Umbilical cord (tissue), 2 donors: Measurements from ENCODE around the gene THAP8. TPM values are rescaled to one million over a fixed set of nuclear protein-coding genes. Genes with fewer than 3 reads are reported as not detected.
A peak's percentile ranks its signal among the peaks of the same experiment; 100 is the strongest.

Experiments used
- DNase-seq: peaks from one replicate; pipeline ENCODE4 v3.0.0-alpha.2; 2015; ENCODE audit warnings: low spot score
- total RNA-seq: library from RNA; depleted of rRNA; stranded (reverse); fragments of >200 nt; gene quantifications from one replicate; pipeline ENCODE4 v1.2.3, GENCODE V29; 2014; ENCODE audit warnings: low replicate concordance; ENCODE audit not compliant: insufficient read depth

The THAP8 gene
- total RNA-seq, 1 donor from 2014 or later: 1.4 TPM

DNA sequence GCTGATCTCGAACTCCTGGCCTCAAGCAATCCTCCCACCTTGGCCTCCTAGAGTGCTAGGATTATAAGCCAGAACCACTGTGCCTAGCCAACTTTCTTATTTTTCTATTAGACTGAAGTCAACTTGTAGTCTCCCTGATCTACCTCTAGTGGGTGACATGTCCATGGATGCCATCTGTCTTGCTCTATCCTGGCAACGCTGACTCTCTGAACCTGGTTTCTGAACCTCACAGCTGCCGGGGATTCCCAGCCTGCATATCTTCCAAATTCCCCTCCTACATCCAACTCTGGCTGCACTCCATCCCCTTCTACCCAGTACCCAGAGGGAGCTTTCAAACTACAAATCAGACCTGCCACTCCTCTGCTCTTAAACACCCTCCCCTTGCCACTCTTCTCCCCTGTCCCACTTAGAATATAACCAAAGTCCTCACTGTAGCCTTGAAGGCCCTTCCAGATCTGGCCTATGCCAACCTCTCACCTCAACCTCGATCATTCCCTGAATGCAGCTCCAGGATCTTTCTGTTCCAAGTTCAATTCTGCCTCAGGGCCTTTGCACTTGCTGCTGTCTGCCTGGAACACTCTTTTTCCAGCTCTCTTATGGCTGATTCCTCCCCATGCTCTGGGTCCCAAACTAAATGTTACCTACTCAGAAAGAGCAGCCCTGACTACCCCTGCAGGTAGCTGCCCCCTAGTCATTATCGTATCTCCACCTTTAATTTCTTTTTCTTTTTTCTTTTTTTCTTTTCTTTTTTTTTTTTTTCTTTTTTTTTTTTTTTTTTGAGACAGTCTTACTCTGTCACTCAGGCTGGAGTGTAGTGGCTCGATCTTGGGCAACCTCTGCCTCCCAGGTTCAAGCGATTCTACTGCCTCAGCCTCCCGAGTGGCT is 23.6 kb downstream of the THAP8 start:
- no peak for DNase-seq

DNA sequence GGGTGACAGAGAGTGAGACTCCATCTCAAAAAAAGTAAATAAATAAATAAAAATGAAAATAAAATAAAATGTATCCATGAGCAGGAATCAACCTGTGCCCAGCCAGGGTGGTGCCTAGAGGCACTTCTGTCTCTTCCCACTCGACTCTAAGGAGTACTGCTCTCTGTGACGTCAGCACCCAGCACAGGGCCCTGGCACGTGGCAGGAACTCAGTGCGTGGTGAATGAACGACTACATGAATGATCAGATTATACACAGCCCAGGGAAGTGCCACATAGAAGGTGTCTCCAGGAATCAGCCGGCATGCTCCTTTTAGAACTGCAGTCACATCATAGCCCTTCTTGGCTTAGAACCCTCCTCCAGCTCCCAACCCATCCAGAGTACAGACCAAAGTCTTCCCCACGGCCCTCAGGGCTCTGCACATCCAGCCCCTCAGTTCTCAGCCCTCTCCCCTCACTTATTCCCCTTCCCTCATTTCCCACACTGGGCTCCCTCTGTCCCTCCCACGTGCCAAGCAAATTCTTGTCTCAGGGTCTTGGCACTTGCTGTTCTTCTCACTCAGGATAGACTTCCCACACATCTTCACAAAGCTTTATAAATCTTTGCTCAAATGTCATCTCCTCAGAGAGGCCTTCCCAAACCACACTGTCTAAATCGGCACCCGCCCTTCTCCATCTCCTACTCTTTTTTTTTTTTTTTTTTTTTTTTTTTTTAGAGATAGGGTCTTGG is 25.6 kb downstream of the THAP8 start:
- no peak for DNase-seq

DNA sequence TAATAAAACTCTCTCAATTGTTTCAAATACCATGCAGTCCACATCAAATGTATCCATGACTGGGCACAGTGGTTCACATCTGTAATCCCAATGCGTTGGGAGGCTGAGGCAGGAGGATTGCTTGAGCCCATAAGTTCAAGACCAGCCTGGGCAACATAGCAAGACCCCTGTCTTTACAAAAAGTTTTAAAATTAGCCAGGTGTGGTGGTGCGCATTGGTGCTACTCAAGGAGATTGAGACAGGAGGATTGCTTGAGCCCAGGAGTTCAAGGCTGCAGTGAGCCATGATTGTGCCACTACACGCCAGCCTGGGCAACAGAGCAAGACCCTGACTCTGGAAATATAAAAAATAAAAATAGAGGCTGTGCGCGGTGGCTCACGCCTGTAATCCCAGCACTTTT is 26.4 kb downstream of the THAP8 start:
- DNase-seq: no peak

DNA sequence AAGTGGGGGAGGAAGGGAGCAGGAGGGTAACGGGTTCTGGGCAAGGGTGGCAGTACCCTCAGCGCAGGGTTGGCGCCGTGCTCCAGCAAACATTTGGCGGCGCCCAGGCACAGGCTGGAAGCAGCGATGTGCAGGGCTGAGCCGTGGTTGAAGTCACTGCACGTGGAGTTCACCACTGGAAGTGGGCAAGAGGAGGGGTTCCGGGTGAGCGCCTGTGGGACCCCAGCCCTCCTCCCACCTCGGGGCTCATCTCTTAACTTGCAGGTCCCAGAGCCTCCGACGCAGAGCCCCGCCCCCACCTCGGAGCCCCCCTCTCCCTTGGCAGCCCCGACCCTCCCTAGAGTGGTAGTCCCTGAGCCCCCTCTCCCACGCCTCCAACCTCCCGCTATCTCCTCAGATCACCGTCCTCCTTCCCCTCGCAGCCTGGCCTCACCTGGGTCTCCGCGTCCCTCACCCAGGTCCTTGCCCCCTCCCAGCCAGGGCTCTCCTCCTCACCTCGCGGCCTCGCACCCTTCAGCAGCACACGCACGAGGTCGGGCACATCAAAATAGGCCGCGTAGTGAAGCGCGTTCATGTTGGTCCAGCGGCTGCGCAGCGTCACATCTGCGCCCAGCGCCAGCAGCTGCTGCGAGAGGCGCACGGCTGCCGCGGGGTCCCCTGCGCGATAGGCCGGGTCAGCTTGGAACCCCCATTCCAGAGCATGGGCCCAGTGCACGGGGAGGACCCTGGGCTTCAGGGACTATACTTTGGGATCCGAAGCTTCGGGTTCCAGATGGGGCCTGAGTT is 27.8 kb downstream of the THAP8 start:
- no peak for DNase-seq

DNA sequence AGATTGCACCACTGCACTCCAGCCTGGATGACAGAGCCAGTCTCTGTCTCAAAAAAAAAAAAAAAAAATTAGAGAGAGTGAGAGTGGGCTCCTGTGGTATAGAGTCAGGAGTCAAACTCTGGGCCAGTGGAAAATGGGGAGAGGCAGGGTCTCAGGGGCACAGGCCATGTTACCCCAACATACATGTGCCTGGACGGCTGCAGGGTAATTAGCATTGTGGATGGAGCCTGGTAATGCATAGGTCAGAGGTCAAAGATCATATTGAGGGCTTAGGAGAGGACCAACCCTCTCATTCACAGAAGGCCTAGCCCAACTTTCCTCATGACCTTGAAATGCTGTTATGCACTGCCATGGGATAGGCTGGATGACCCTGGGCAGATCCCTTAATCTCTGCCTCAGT is 28.5 kb downstream of the THAP8 start:
- DNase-seq: no peak

DNA sequence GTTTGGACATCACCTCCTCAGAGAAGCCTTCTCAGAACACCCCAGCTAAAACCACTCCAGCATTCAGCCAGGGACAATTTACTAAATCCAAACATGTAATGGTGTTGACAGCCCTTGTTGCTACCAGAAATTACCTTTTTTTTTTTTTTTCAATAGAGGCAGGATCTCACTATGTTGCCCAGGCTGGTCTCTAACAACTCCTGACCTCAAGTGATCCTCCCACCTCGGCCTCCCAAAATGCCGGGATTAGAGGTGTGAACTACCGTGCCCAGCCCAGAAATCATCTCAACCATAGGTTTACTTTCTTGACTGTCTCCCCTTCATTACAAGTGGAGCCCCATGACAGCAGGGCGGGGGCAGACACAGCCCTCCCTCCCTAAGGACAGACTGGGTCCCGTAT is 30.7 kb downstream of the THAP8 start:
- no peak for DNase-seq

DNA sequence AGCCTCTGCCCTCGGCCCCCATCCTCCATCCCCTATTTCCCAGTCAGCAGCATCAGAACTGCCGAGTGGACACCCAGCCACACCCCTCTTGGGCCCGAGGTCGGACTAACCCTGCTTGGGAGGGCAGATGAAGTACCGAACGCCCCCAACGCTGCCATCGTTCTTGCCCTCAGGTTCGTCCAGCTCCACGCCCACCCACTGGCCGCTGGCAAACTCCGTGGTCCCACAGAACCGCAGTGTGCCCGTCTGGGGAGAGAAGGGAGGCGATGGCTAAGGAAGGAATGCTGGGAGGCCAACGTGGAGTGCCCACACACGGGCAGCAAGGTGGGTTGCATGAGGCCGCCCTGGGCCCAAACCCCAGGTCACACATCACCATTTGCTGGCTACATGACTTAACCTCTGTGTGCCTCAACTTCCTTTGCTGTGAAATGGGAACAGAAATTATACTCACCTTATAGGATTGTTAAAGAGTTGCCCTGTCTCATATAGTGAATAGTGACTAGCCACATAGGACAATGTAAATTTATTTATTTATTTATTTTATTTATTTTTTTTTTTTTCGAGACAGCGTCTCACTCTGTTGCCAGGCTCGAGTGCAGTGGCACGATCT is 34.9 kb downstream of the THAP8 start:
- no peak for DNase-seq

DNA sequence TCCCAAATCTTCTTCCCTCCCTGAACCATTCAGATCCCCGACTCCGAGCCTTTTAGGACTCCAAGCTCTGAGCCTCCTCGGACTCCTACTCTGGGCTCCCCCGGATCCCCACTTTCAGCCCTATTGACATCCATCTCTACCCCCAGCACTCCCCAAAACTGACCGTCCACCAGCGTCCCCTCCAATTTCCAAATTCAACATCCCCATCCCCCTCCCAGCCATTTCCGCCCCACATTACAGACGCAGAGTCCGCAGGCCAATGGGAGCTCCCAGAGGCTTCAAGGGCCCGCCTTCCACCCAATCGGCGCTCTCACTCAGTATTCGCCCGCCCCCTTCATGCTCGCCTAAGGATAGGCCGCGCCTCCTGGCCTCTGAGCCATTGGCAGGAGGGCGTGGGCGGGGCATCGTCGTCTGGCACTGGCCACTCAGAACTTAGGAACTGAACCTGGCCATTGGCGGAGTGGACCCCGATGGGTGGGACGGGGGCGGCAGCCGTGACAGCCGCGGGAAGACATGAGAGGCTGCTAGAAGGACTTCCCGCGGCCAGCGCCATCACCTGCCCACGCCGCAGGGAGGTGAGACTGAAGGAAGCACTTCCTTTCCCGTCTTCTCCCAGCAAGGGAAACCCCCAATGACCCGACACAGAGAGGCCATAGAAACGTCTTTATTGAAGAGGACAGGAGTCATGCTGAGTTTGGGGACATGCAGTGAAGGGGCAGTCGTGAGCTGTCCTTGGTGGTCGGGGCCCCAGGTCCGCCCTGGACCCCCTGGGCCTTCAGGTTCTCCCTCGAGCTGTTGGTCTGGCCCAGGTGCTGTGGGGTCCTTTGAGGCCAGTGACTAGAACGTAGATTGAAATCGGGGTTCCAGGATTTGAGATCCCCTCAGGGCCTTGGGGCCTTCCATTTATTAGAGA is 39.8 kb downstream of the THAP8 start, which contains the start of gene ALKBH6:
Gene ALKBH6 (minus strand): TSS at position 202 of the 913 bp plus-strand sequence. CDS start 816 bp downstream, outside the sequence.
- peak; percentile 100 for DNase-seq

DNA sequence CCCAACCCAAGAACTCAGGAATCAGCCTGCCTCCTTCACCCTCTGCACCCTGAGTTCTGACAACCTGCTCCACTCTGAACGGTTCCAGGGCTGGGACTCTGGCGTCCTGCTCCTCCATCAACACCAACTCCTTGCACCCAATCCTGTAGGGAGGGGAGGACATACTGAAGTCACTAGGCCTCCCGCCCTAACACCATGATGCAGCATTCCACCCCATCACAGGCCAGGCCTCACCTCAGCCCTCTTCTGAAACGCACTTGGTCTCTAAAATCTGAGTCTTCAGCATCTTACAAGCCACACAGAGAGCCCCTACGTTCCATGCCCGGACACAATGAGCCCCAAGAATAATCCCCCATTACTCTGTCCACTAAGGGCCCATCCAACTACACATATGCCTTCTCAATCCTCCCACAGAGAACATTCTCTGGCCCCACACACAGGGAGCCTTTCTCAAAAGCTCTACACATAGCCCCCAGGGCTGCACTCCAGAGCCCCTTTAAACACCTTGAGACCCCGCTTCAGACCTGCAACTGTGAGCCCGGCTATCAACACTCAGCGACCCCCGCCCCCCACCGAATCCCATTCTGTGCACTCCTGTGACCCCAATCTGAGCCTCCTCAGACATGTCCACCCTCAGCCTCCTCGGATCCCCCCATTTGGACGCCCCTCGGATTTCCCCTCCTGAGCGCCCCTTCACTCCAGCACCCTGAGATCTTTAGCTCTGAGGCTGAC is 40.6 kb downstream of the THAP8 start:
- DNase-seq: no peak

DNA sequence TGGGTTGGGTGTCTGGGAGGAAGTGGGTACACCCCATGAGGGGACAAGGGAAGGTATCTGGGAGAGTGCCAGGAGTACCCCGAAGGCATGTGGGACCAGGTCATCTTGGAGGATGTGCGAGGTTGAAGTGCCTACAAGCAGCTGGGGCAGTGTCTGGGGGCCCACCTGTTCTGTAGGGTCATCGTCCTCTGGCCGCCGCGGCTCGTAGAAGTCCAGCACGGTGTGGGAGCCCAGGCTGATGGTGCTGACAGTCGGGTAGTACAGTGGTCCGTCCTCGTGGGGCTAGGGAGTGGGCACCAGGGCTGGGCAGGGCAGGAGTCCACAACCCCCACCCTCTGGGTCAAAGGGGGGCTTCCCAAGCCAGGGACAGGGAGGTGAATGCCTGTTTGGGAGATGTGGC is 43.7 kb downstream of the THAP8 start:
- DNase-seq: no peak

DNA sequence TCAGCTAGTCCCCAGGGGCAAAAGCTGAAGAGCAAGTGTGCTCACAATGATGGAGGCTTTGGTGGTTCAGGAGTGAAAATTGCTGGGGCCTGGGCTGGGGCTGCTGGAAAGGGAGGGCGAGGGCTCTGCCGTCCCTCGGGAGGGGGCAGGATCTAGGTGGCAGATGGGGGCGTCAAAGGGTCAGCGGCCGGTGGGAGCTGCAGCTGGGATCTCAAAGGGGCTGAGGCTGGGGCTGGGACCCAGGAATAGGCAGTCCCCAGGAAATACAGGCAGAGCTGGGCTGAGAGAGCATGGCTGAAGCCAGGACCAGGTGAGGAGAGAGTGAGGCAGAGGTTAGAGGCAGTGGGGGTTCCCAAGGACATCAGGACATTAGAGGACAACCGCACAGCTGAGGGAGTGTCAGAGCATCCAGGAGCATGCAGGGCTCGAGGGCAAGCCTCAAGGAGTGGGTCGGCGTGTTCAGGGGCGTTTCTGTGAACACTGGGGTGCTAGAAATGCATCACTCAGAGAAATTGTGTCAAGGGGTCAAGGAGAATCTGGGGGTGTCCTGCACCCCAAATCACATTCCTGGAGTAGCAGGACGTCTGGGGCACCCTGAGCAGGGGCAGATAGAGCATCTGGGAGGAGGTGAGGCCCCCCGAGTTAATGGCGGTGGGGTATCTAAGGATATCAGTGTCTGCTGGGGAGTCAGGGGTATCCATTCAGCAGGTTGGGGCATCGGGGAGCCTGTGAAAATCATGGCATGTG is 44.3 kb downstream of the THAP8 start:
- no peak for DNase-seq

DNA sequence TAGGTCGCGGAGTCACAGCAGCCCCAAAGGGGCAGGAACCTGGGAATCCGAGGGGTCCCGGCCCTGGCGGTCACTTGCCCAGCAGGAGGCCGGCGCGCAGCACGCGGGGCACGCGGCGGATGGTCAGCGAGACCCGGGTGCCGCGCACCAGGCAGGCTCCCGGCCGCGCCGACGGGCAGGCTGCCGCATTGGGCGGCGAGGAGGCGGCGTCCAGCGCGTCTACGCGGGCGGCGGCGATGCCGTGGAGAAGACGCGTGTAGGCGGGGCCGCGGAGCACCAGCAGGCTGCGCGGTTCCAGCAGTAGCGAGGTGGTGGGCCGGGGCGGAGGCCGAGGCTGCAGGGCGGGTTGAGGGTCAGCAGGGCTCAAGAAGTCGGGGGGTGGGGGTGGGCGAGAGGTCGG is 44.9 kb downstream of the THAP8 start:
- DNase-seq: peak; percentile 61

DNA sequence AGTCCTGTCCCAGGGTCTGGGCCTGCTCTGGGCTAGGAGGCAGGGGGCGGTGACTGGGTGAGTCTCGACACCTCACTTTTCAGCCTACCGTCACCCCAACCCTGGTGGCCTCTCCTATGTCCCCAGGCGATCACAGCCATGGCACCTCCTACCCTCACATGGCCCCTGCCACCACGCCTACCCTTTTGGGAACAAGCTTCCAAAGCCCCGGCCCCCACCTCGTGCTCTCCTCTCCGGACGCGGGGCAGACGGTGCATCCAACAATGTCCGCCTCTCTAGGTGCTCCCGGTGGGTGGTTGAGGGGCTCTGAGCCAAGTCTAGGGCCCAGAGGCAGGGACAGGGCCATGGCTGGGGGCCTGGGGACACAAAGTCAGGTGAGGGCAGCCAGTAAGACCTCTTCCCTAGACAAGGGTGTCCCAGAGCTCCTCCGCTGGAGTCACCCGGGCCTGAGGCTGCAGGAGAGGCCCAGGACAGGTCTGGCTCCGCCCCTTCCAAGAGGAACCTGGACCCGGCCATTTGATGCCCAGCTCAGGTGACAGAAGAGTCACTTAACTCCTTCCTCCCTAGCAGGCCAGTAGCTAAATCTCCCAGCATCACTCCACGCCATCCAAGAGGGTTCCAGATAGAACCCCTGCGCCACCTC is 45.6 kb downstream of the THAP8 start, which contains the start of gene SYNE4:
Gene SYNE4 (minus strand): TSS at position 478 of the 643 bp plus-strand sequence. CDS start 132 bp downstream, at position 346.
- DNase-seq: no peak

DNA sequence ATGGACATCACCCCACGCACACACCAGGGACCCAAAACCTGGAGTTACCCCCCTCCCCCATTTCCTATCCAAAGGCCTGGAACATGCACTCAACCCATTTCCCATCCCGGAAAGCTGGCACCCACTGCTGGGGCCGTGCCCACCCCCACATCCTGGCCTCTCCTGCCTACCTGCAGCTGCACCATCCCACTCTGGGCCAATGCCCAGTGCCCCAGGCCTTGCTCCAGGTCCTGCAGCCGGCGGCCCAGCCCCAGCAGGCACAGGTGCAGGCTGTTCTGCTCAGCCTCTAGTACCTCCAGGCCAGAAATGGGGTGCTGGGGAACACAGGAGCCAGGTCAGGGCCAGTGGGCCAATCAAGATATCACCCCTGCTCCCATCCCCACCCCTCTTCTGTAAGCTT is 47.1 kb downstream of the THAP8 start:
- no peak for DNase-seq

DNA sequence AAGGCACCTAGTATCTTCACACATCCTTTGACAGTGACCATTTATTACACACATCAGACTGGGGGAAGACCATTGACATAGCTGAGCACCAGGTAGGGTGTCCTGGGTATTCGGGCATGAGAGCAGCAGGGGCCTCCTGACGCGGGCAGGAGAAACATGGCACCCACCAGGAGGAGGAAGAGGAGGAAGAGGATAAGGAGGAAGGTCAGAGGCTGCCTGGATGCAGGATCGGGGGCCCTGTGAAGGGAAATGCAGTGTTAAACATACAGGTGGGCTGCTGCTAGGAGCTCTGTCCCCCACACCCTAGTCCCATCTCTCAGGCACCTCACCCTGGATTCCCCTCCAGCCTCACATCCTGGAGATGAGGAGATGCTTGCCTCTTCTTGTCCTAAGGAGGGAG is 50.8 kb downstream of the THAP8 start:
- DNase-seq: no peak

DNA sequence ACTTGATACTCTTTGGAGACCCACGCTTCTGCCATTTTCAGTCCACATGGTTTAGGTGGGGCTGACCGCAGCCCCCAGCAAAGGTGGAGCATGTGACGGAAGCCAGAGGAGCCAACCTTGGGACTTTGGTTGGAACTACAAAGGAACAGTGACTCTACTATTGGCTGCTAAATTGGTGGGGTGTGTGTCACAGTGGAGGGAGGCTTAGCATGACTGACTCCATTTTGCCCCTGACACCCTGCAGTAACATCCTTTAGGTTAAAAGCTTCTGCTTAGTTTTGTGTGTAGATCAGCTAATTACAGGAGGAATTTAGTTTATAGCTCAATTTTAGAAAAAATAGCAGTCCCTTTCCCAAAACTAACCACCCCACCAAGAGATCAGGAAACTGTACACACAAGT is 52.5 kb downstream of the THAP8 start:
- DNase-seq: no peak

DNA sequence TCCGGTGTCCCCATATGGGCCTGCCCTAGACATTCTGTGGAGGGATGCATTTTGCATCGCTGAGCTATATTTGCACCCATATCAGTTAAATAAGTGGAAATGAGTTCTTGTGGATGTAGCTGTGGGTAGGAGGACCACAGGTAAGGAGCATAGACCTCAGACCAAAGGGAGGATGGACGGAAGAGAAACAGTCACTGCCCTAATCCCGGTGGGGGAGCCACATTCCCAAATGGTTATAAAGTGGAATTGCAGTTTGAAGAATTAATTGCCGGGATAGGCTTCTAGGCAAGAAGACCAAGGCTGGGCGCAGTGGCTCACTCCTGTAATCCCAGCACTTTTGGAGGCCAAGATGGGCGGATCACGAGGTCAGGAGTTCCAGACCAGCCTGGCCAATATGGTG is 57.3 kb downstream of the THAP8 start:
- DNase-seq: no peak
